K562 (cell line): ENCODE measurements around the gene RNF227. TPM values are rescaled to one million over a fixed set of nuclear protein-coding genes. Genes with fewer than 3 reads are reported as not detected.

Experiments
- HDAC1 ChIP-seq, 2 experiments: fragments of 450-650 bp; IDR thresholded peaks; 2 replicates each; pipeline ENCODE4 v1.6.1; 2016 to 2017; ENCODE audit warnings: inconsistent platforms in 1 of 2, mild to moderate bottlenecking in 1 of 2, moderate library complexity in 1 of 2
- RBBP5 ChIP-seq: fragments of 200-600 bp; sonication (generic); IDR thresholded peaks from 2 replicates; pipeline ENCODE4 v1.6.1; 2012; ENCODE audit warnings: borderline replicate concordance, mild to moderate bottlenecking, low read length, control low read depth, inconsistent platforms; ENCODE audit not compliant: insufficient read depth, poor library complexity, severe bottlenecking
- SP2 ChIP-seq: IDR thresholded peaks from 2 replicates; pipeline ENCODE4 v1.6.1; 2011; ENCODE audit warnings: mild to moderate bottlenecking, low read depth, low read length, moderate library complexity; ENCODE audit not compliant: poor library complexity, severe bottlenecking; ENCODE audit errors: extremely low read depth
- polyA plus RNA-seq, 8 experiments: library from polyadenylated mRNA; depleted of rRNA in 4 of 8; stranded (reverse) in 5 of 8; unstranded in 3 of 8; fragments of >200 nt; fragmentation: Nextera tagmentation in 2 of 8; fragmentation: Illumina TruSeq in 1 of 8; extraction: Ambion mirVana in 2 of 8; extraction: Trizol in 1 of 8; gene quantifications; 2 replicates each; pipeline versions ENCODE4 v1.2.1 to v1.2.3, GENCODE V29; 2011 to 2014; ENCODE audit warnings: inconsistent platforms in 1 of 8, missing spikeins in 1 of 8
- total RNA-seq, 7 experiments: library from RNA; depleted of rRNA in 6 of 7; stranded (reverse); fragments of >200 nt in 6 of 7; fragmentation: Illumina TruSeq in 2 of 7; extraction: Trizol in 2 of 7; gene quantifications; 2 replicates each; pipeline versions ENCODE4 v1.2.1 to v1.2.3, GENCODE V29; 2011 to 2021; ENCODE audit warnings: low replicate concordance in 1 of 7
- TF ChIP-seq, protein P1 (sequence below), 2 experiments: fragments of 450-650 bp; IDR thresholded peaks; 2 replicates each; pipeline ENCODE4 v1.6.1; 2016; ENCODE audit warnings: mild to moderate bottlenecking in 2 of 2, borderline replicate concordance in 1 of 2, low read depth in 1 of 2, moderate library complexity in 1 of 2
- TF ChIP-seq, protein P2 (sequence below), 2 experiments: fragments of 450-650 bp; conservative IDR thresholded peaks; 2 replicates each; pipeline ENCODE4 v1.6.1; 2017; ENCODE audit warnings: mild to moderate bottlenecking in 2 of 2, moderate library complexity in 2 of 2
- TF ChIP-seq, protein P3 (sequence below), 2 experiments: fragments of 450-650 bp in 1 of 2; sonication (generic) in 1 of 2; formaldehyde crosslinking; conservative IDR thresholded peaks; 2 replicates each; pipeline versions ENCODE4 v1.4.0 to v1.8.1; 2020 to 2022; ENCODE audit warnings: mild to moderate bottlenecking in 1 of 2, missing genetic modification reagents in 1 of 2
- TF ChIP-seq, protein P4 (sequence below): IDR thresholded peaks from 2 replicates; pipeline ENCODE4 v1.6.1; 2011; ENCODE audit warnings: borderline replicate concordance, low read depth, mild to moderate bottlenecking, moderate library complexity, low read length; ENCODE audit not compliant: insufficient read depth, poor library complexity, severe bottlenecking
- TF ChIP-seq, protein P5 (sequence below): fragments of 450-650 bp; IDR thresholded peaks from 2 replicates; pipeline ENCODE4 v1.6.1; 2018; ENCODE audit not compliant: partially characterized antibody

The RNF227 gene
- total and polyA plus RNA-seq, 9 of the 15 experiments (the other 6 are each of a cell fraction or from before 2014, with no cell fraction given): 1.1 to 6.7 (median 2.3) TPM

DNA sequence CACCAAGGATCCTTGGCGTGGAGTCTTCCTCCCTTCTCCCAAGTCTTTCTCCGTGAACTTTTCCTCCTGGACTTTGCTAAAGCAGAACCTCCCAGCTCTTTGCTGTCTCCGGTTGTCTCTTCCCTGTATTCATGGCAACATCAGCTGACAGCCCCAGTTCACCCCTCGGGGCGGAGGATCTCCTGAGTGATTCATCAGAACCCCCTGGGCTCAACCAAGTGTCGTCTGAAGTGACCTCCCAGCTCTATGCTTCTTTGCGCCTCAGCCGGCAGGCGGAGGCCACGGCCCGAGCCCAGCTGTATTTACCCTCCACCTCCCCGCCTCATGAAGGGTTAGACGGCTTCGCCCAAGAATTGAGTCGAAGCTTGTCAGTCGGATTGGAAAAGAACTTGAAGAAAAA, 16.9 kb upstream of the RNF227 start (continued):
- TF ChIP-seq, protein P1, sequence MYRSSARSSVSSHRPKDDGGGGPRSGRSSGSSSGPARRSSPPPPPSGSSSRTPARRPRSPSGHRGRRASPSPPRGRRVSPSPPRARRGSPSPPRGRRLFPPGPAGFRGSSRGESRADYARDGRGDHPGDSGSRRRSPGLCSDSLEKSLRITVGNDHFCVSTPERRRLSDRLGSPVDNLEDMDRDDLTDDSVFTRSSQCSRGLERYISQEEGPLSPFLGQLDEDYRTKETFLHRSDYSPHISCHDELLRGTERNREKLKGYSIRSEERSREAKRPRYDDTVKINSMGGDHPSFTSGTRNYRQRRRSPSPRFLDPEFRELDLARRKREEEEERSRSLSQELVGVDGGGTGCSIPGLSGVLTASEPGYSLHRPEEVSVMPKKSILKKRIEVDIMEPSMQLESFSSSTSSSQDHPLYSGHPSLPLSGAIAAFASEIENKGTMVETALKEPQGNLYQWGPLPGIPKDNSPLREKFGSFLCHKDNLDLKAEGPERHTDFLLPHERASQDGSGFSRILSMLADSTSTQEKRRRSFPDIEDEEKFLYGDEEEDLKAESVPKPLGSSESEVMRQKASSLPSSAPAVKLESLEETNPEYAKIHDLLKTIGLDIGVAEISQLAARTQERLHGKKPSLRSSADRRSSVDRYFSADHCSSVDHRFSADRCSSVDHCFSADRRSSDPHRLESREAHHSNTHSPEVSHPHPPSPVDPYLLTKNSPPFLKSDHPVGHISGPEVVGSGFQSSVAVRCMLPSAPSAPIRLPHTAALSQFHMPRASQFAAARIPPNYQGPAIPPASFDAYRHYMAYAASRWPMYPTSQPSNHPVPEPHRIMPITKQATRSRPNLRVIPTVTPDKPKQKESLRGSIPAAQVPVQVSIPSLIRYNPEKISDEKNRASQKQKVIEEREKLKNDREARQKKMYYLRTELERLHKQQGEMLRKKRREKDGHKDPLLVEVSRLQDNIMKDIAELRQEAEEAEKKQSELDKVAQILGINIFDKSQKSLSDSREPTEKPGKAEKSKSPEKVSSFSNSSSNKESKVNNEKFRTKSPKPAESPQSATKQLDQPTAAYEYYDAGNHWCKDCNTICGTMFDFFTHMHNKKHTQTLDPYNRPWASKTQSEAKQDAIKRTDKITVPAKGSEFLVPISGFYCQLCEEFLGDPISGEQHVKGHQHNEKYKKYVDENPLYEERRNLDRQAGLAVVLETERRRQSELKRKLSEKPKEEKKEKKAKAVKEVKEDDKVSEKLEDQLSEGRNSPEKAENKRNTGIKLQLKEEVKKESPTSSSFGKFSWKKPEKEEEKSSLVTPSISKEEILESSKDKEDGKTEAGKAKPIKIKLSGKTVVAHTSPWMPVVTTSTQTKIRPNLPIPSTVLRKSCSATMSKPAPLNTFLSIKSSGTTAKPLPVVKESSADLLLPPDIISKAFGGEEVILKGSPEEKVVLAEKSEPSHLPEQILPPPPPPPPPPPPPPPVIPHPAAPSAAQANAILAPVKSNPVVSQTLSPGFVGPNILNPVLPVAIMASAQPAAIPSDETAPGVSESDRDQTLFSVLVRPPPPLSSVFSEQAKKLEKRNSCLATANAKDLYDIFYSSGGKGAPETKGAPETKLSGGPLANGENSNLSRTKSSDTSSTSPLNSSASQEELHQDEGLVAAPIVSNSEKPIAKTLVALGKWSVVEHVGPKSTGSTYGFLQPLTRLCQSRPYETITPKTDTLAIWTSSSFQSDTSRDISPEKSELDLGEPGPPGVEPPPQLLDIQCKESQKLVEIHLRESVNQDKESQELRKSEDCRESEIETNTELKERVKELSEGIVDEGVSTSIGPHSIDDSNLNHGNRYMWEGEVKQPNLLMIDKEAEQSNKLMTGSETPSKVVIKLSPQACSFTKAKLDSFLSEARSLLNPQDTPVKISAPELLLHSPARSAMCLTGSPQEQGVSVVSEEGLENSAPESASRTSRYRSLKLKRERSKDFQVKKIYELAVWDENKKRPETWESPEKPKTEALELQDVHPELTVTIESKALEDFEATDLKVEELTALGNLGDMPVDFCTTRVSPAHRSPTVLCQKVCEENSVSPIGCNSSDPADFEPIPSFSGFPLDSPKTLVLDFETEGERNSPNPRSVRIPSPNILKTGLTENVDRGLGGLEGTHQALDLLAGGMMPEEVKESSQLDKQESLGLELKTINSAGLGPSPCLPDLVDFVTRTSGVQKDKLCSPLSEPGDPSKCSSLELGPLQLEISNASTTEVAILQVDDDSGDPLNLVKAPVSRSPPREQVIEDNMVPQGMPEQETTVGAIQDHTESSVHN (IDR thresholded peaks at IDR 0.05; ENCODE audit: borderline replicate concordance in 1 of 2, low read depth in 1 of 2): 0 out of 4 replicates have a peak, but pooled peaks of 1 of the 2 experiments have one; percentile 17
- TF ChIP-seq, protein P2, sequence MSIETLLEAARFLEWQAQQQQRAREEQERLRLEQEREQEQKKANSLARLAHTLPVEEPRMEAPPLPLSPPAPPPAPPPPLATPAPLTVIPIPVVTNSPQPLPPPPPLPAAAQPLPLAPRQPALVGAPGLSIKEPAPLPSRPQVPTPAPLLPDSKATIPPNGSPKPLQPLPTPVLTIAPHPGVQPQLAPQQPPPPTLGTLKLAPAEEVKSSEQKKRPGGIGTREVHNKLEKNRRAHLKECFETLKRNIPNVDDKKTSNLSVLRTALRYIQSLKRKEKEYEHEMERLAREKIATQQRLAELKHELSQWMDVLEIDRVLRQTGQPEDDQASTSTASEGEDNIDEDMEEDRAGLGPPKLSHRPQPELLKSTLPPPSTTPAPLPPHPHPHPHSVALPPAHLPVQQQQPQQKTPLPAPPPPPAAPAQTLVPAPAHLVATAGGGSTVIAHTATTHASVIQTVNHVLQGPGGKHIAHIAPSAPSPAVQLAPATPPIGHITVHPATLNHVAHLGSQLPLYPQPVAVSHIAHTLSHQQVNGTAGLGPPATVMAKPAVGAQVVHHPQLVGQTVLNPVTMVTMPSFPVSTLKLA (conservative IDR thresholded peaks at IDR 0.05): peak; percentile 58 to 71
- TF ChIP-seq, protein P3, sequence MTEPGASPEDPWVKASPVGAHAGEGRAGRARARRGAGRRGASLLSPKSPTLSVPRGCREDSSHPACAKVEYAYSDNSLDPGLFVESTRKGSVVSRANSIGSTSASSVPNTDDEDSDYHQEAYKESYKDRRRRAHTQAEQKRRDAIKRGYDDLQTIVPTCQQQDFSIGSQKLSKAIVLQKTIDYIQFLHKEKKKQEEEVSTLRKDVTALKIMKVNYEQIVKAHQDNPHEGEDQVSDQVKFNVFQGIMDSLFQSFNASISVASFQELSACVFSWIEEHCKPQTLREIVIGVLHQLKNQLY (CRISPR knock-in tag; conservative IDR thresholded peaks at IDR 0.05): no peak
- no peak for TF ChIP-seq RBBP5
- TF ChIP-seq, protein P4, sequence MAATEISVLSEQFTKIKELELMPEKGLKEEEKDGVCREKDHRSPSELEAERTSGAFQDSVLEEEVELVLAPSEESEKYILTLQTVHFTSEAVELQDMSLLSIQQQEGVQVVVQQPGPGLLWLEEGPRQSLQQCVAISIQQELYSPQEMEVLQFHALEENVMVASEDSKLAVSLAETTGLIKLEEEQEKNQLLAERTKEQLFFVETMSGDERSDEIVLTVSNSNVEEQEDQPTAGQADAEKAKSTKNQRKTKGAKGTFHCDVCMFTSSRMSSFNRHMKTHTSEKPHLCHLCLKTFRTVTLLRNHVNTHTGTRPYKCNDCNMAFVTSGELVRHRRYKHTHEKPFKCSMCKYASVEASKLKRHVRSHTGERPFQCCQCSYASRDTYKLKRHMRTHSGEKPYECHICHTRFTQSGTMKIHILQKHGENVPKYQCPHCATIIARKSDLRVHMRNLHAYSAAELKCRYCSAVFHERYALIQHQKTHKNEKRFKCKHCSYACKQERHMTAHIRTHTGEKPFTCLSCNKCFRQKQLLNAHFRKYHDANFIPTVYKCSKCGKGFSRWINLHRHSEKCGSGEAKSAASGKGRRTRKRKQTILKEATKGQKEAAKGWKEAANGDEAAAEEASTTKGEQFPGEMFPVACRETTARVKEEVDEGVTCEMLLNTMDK: peak; percentile 13
- TF ChIP-seq SP2: no peak
- TF ChIP-seq HDAC1 (IDR thresholded peaks at IDR 0.05): peak in 1 of 2 experiments; percentile 55; a peak in 1 of 4 replicates
- TF ChIP-seq, protein P5, sequence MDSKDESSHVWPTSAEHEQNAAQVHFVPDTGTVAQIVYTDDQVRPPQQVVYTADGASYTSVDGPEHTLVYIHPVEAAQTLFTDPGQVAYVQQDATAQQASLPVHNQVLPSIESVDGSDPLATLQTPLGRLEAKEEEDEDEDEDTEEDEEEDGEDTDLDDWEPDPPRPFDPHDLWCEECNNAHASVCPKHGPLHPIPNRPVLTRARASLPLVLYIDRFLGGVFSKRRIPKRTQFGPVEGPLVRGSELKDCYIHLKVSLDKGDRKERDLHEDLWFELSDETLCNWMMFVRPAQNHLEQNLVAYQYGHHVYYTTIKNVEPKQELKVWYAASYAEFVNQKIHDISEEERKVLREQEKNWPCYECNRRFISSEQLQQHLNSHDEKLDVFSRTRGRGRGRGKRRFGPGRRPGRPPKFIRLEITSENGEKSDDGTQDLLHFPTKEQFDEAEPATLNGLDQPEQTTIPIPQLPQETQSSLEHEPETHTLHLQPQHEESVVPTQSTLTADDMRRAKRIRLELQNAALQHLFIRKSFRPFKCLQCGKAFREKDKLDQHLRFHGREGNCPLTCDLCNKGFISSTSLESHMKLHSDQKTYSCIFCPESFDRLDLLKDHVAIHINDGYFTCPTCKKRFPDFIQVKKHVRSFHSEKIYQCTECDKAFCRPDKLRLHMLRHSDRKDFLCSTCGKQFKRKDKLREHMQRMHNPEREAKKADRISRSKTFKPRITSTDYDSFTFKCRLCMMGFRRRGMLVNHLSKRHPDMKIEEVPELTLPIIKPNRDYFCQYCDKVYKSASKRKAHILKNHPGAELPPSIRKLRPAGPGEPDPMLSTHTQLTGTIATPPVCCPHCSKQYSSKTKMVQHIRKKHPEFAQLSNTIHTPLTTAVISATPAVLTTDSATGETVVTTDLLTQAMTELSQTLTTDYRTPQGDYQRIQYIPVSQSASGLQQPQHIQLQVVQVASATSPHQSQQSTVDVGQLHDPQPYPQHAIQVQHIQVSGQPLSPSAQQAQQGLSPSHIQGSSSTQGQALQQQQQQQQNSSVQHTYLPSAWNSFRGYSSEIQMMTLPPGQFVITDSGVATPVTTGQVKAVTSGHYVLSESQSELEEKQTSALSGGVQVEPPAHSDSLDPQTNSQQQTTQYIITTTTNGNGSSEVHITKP: peak; percentile 93
